Liver (tissue), 9 donors: ENCODE measurements around the gene ZEB1. TPM values are rescaled to one million over a fixed set of nuclear protein-coding genes. Genes with fewer than 3 reads are reported as not detected.

Experiments used
- DNase-seq: peaks from one replicate; pipeline ENCODE4 v3.0.0-alpha.2; 2017; ENCODE audit warnings: low spot score
- H3K27ac ChIP-seq, 2 donors: one replicate each; pipeline ENCODE4 v1.7.0; 2013; ENCODE audit warnings: inconsistent platforms in 2 of 2, low read length in 2 of 2, control low read depth in 1 of 2, low read depth in 1 of 2, mild to moderate bottlenecking in 1 of 2
- H3K27me3 ChIP-seq, 4 donors: one replicate each; pipeline versions ENCODE4 v1.6.1 to v1.7.0; 2013; ENCODE audit warnings: low read length in 3 of 4, inconsistent platforms in 1 of 4, mild to moderate bottlenecking in 1 of 4, moderate library complexity in 1 of 4; ENCODE audit not compliant: control insufficient read depth in 4 of 4, insufficient read depth in 4 of 4
- H3K36me3 ChIP-seq, 4 donors: one replicate each; pipeline versions ENCODE4 v1.6.1 to v1.7.0; 2013; ENCODE audit warnings: low read length in 3 of 4, mild to moderate bottlenecking in 3 of 4, low read depth in 1 of 4, moderate library complexity in 1 of 4; ENCODE audit not compliant: control insufficient read depth in 4 of 4, insufficient read depth in 3 of 4
- H3K4me1 ChIP-seq, 4 donors: one replicate each; pipeline versions ENCODE4 v1.6.1 to v1.7.0; 2013; ENCODE audit warnings: low read length in 3 of 4, mild to moderate bottlenecking in 3 of 4, moderate library complexity in 1 of 4; ENCODE audit not compliant: control insufficient read depth in 4 of 4, insufficient read depth in 4 of 4
- H3K4me3 ChIP-seq, 3 donors: one replicate each; pipeline versions ENCODE4 v1.6.1 to v1.7.0; 2013; ENCODE audit warnings: low read length in 3 of 3, control low read depth in 1 of 3, low read depth in 1 of 3, mild to moderate bottlenecking in 1 of 3
- H3K9ac ChIP-seq, 2 donors: one replicate each; pipeline ENCODE4 v1.7.0; 2013; ENCODE audit warnings: low read length in 2 of 2, mild to moderate bottlenecking in 2 of 2, moderate library complexity in 2 of 2, control low read depth in 1 of 2, low read depth in 1 of 2
- H3K9me3 ChIP-seq, 4 donors: one replicate each; pipeline versions ENCODE4 v1.6.1 to v1.7.0; 2013; ENCODE audit warnings: low read length in 3 of 4; ENCODE audit not compliant: control insufficient read depth in 4 of 4
- FOXA1 ChIP-seq: IDR thresholded peaks from 2 replicates; pipeline ENCODE4 v1.6.1; 2016; ENCODE audit warnings: antibody characterized with exemption
- FOXA2 ChIP-seq: IDR thresholded peaks from 2 replicates; pipeline ENCODE4 v1.6.1; 2016; ENCODE audit warnings: antibody characterized with exemption
- GABPA ChIP-seq, 2 donors: IDR thresholded peaks in 1 of 2; conservative IDR thresholded peaks in 1 of 2; 2 replicates each; pipeline ENCODE4 v1.6.1; 2016; ENCODE audit warnings: antibody characterized with exemption in 2 of 2, mild to moderate bottlenecking in 1 of 2, moderate library complexity in 1 of 2
- HNF4A ChIP-seq, 2 donors: conservative IDR thresholded peaks; 2 replicates each; pipeline ENCODE4 v1.6.1; 2016; ENCODE audit warnings: antibody characterized with exemption in 2 of 2, mild to moderate bottlenecking in 2 of 2
- HNF4G ChIP-seq: IDR thresholded peaks from 2 replicates; pipeline ENCODE4 v1.6.1; 2016; ENCODE audit warnings: antibody characterized with exemption
- NR2F2 ChIP-seq: IDR thresholded peaks from 2 replicates; pipeline ENCODE4 v1.6.1; 2016; ENCODE audit warnings: antibody characterized with exemption
- RAD21 ChIP-seq, 2 donors: IDR thresholded peaks; 2 replicates each; pipeline ENCODE4 v1.6.1; 2016; ENCODE audit warnings: antibody characterized with exemption in 2 of 2, mild to moderate bottlenecking in 2 of 2
- RXRA ChIP-seq, 2 donors: IDR thresholded peaks; 2 replicates each; pipeline ENCODE4 v1.6.1; 2017 to 2018; ENCODE audit warnings: antibody characterized with exemption in 2 of 2, mild to moderate bottlenecking in 1 of 2
- TAF1 ChIP-seq: conservative IDR thresholded peaks from 2 replicates; pipeline ENCODE4 v1.6.1; 2016; ENCODE audit warnings: antibody characterized with exemption, mild to moderate bottlenecking
- YY1 ChIP-seq: IDR thresholded peaks from 2 replicates; pipeline ENCODE4 v1.6.1; 2016; ENCODE audit warnings: antibody characterized with exemption, mild to moderate bottlenecking
- WGBS: extraction: QIAGEN DNeasy Blood & Tissue Kit; methylation state at CpG from one replicate; pipeline ENCODE4 v1.1.7; 2013; 5-methylcytosine and 5-hydroxymethylcytosine counted together
- polyA plus RNA-seq, 2 donors: library from polyadenylated mRNA; stranded (reverse) in 1 of 2; unstranded in 1 of 2; fragments of 200-250 nt in 1 of 2; fragments of >200 nt in 1 of 2; fragmentation: Nextera tagmentation in 1 of 2; extraction: Ambion mirVana in 1 of 2; gene quantifications; one replicate each; pipeline versions ENCODE4 v1.2.1 to v1.2.3, GENCODE V29; 2013 to 2015
- total RNA-seq, 2 donors: library from RNA; depleted of rRNA; stranded (reverse); fragments of >200 nt; gene quantifications; one replicate each; pipeline ENCODE4 v1.2.3, GENCODE V29; 2014
- TF ChIP-seq, protein P1 (sequence below): IDR thresholded peaks from 2 replicates; pipeline ENCODE4 v1.6.1; 2016; ENCODE audit warnings: antibody characterized with exemption, mild to moderate bottlenecking
- TF ChIP-seq, protein P2 (sequence below): IDR thresholded peaks from 2 replicates; pipeline ENCODE4 v1.6.1; 2016; ENCODE audit warnings: antibody characterized with exemption
- TF ChIP-seq, protein P3 (sequence below): fragments of 150-350 bp; IDR thresholded peaks from 2 replicates; pipeline ENCODE4 v1.5.1; 2017; ENCODE audit warnings: improper control_type of control experiment, low read depth, low read length; ENCODE audit not compliant: missing input control
- donor health status: healthy.
- donor health status: healthy.
- donor health status: healthy.
- donor health status: healthy.
- donor health status: healthy.

ZEB1 gene
- total and polyA plus RNA-seq, 4 donors: 3.2 to 19.6 (median 6.5) TPM

DNA sequence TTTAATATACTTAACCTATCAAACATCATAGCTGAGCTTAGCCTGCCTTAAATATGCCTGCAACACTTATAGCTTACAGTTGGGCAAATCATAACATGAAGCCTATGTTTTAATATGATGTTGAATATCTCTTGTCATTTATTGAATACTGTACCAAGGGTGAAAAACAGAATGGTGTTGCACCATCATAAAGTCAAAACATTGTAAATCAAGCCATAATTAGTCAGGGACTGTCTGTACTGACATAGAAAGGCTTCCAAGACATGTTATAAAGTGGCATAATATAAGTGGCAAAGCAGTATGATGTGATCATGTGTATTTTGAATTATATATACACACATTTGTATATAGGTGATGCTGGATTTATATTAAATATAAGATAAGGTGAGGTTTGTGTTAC, 140.0 kb downstream of the ZEB1 start:
- Histone ChIP-seq H3K4me3 (no peak overlapping the region), H3K4me1 (peaks cover 0 to 1% (median 0%) of the 10 kb centered on the region in 4 donors), H3K27ac (no peak overlapping the region), H3K36me3 (peaks cover 0 to 10% (median 4%) of the 10 kb centered on the region in 4 donors), H3K9me3 (peaks cover 0 to 4% (median 0%) of the 10 kb centered on the region in 4 donors), H3K9ac (no peak overlapping the region), H3K27me3 (no peaks in the 10 kb centered on the region)
- TF ChIP-seq HNF4G (no peak), RXRA (IDR thresholded peaks at IDR 0.05) (no peak), FOXA2 (no peak), RAD21 (IDR thresholded peaks at IDR 0.05) (no peak), GABPA (IDR thresholded peaks at IDR 0.05 in 1 of 2, conservative IDR thresholded peaks at IDR 0.05 in 1 of 2) (no peak)
- DNase-seq: no peak

DNA sequence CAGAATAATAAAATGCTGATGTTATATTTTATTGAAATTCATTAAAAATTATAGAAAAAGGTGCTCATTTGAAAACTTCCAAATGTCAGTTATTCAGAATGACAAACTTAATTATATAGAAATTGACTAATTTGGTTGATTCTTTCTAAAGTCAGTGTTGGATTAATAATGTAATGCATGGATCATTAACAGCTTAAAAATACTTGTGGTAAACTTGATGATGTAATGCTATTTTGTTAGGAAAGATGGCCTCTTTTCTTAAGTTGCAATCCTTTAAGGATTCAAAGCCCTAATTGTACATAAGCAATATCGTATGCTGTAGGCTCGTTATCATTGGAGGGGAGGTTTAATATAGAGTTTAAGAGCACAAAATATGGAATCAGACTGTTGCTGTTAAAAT, 141.2 kb downstream of the ZEB1 start:
- no peak for DNase-seq
- no peak for TF ChIP-seq TAF1
- H3K36me3 ChIP-seq: peaks cover 0 to 10% (median 5%) of the 10 kb centered on the region in 4 donors
- no peak overlapping the region for H3K27ac ChIP-seq
- no peak overlapping the region for H3K9ac ChIP-seq
- peaks cover 0 to 6% (median 2%) of the 10 kb centered on the region in 4 donors for H3K9me3 ChIP-seq
- 96% methylated on average over 2 of the region's 2 CpGs for WGBS
- H3K4me3 ChIP-seq: no peak overlapping the region
- H3K27me3 ChIP-seq: no peaks in the 10 kb centered on the region
- H3K4me1 ChIP-seq: peaks cover 0 to 1% (median 0%) of the 10 kb centered on the region in 4 donors

DNA sequence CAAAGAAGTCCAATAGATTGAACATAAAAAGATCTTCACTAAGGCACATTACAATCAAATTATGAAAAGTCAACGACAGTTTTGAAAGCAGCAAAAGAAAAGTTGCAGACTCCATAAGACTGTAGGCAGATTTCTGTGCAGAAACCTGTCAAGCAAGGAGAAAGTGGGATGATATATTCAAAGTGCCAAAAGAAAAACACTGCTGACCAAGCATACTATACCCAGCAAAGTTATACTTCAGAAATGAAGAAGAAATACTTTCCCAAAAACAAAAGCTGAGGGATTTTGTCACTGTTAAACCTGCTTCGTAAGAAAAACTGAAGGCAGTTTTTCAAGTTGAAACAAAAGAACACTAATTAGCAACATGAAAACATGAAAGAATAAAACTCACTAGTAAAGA, 145.5 kb downstream of the ZEB1 start:
- no peak for DNase-seq
- no peaks in the 10 kb centered on the region for H3K27me3 ChIP-seq
- H3K9me3 ChIP-seq: peaks cover 0 to 6% (median 2%) of the 10 kb centered on the region in 4 donors
- H3K27ac ChIP-seq: no peak overlapping the region
- 95% methylated on average over 2 of the region's 2 CpGs for WGBS
- peaks cover 0 to 3% (median 3%) of the 10 kb centered on the region in 4 donors for H3K4me1 ChIP-seq
- H3K9ac ChIP-seq: no peak overlapping the region
- no peak overlapping the region for H3K4me3 ChIP-seq
- TF ChIP-seq NR2F2 (no peak), FOXA1 (no peak), HNF4G (no peak), RXRA (IDR thresholded peaks at IDR 0.05) (no peak), FOXA2 (no peak)
- TF ChIP-seq, protein P1, sequence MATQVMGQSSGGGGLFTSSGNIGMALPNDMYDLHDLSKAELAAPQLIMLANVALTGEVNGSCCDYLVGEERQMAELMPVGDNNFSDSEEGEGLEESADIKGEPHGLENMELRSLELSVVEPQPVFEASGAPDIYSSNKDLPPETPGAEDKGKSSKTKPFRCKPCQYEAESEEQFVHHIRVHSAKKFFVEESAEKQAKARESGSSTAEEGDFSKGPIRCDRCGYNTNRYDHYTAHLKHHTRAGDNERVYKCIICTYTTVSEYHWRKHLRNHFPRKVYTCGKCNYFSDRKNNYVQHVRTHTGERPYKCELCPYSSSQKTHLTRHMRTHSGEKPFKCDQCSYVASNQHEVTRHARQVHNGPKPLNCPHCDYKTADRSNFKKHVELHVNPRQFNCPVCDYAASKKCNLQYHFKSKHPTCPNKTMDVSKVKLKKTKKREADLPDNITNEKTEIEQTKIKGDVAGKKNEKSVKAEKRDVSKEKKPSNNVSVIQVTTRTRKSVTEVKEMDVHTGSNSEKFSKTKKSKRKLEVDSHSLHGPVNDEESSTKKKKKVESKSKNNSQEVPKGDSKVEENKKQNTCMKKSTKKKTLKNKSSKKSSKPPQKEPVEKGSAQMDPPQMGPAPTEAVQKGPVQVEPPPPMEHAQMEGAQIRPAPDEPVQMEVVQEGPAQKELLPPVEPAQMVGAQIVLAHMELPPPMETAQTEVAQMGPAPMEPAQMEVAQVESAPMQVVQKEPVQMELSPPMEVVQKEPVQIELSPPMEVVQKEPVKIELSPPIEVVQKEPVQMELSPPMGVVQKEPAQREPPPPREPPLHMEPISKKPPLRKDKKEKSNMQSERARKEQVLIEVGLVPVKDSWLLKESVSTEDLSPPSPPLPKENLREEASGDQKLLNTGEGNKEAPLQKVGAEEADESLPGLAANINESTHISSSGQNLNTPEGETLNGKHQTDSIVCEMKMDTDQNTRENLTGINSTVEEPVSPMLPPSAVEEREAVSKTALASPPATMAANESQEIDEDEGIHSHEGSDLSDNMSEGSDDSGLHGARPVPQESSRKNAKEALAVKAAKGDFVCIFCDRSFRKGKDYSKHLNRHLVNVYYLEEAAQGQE: no peak
- TF ChIP-seq, protein P2, sequence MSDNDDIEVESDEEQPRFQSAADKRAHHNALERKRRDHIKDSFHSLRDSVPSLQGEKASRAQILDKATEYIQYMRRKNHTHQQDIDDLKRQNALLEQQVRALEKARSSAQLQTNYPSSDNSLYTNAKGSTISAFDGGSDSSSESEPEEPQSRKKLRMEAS: no peak
- peaks cover 0 to 13% (median 10%) of the 10 kb centered on the region in 4 donors for H3K36me3 ChIP-seq

DNA sequence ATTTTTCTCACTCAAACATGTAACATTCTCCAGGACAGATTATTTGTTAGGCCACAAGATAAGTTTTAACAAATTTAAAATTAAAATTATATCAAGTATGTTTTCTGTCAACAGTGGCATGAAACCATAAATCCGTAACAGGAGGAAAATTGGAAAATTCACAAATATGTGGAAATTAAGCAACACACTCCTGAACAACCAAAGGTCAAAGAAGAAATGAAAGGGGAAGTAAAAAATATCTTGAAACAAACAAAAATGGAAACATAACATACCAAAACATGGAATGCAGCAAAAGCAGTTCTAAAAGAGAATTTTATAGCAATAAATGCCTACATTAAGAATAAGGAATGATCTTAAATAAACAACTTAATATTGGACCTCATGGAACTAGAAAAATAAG, 147.3 kb downstream of the ZEB1 start:
- Histone ChIP-seq H3K27ac (no peak overlapping the region), H3K27me3 (no peaks in the 10 kb centered on the region), H3K4me1 (peaks cover 0 to 3% (median 3%) of the 10 kb centered on the region in 4 donors), H3K36me3 (peaks cover 0 to 13% (median 10%) of the 10 kb centered on the region in 4 donors), H3K9me3 (peaks cover 0 to 6% (median 2%) of the 10 kb centered on the region in 4 donors), H3K4me3 (no peak overlapping the region), H3K9ac (no peak overlapping the region)
- no peak for DNase-seq
- TF ChIP-seq YY1: no peak
- TF ChIP-seq TAF1: no peak
- TF ChIP-seq, protein P3, sequence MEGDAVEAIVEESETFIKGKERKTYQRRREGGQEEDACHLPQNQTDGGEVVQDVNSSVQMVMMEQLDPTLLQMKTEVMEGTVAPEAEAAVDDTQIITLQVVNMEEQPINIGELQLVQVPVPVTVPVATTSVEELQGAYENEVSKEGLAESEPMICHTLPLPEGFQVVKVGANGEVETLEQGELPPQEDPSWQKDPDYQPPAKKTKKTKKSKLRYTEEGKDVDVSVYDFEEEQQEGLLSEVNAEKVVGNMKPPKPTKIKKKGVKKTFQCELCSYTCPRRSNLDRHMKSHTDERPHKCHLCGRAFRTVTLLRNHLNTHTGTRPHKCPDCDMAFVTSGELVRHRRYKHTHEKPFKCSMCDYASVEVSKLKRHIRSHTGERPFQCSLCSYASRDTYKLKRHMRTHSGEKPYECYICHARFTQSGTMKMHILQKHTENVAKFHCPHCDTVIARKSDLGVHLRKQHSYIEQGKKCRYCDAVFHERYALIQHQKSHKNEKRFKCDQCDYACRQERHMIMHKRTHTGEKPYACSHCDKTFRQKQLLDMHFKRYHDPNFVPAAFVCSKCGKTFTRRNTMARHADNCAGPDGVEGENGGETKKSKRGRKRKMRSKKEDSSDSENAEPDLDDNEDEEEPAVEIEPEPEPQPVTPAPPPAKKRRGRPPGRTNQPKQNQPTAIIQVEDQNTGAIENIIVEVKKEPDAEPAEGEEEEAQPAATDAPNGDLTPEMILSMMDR: no peak
- TF ChIP-seq HNF4A (conservative IDR thresholded peaks at IDR 0.05): peak; percentile 23 to 55
- no peak for TF ChIP-seq RAD21 (IDR thresholded peaks at IDR 0.05)
- TF ChIP-seq NR2F2: no peak
- 17% methylated on average over 1 of the region's 1 CpG for WGBS
